ENCODE data around the gene RMRP. TPM values are rescaled to one million over a fixed set of nuclear protein-coding genes. Genes with fewer than 3 reads are reported as not detected.

Gene RMRP
- total RNA-seq, 1 experiment from 2014 or later = 1,768 TPM

DNA sequence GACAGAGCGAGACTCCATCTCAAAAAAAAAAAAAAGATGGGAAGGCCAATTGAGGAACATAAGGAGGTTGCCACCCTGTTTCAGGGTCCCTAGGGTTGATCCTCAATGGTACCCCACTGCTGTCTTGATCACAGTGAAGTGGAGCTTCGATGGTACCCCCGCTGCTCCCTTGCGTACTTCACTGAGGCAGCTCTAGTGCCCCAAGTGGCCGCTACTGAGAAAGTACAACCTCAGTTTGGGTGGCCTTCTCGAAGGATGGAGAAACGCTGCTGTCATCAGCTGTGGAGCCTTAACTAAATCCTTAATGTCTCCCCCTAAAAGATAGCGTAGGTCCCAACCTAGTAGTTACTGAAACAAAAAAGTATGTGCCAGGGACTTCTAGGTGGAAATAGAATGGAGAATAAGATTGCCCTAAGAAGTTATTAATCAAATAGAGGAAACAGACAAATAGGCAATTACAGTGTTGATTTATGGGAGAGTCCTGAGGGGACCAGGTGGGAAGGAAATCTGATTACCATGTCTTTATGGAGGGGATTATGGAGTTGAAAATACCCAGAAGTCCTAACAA is 46.5 kb downstream of the RMRP start:
- peak; percentile 17 for DNase-seq (ENCODE audit: low spot score)

- DNase-seq (ENCODE audit: low spot score) = no peak
Observed at GRCh38 chr9:35609820-35610163, 48.0 kb downstream of the RMRP start.

DNA sequence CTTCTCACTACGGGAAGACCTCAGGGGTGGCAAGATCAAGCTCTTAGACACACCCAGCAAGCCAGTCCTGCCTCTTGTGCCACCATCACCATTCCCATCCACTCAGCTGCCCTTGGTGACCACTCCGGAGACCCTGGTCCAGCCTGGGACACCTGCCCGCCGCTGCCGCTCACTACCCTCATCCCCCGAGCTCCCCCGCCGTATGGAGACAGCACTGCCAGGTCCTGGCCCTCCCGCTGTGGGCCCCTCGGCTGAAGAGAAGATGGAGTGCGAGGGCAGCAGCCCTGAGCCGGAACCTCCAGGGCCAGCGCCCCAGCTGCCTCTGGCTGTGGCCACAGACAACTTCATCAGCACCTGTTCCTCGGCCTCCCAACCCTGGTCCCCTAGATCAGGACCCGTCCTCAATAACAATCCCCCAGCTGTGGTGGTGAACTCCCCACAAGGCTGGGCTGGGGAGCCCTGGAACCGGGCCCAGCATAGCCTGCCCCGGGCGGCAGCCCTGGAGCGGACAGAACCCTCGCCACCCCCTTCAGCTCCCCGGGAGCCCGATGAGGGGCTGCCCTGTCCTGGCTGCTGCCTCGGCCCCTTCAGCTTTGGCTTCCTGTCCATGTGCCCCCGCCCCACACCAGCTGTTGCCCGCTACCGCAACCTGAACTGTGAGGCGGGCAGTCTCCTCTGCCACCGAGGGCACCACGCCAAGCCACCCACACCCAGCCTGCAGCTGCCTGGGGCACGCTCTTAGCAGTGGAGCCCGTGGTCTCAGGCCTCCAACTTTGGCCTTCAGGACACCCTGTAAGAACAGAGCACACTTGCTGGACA is 48.6 kb downstream of the RMRP start:
- no peak for DNase-seq (ENCODE audit: low spot score)

DNA sequence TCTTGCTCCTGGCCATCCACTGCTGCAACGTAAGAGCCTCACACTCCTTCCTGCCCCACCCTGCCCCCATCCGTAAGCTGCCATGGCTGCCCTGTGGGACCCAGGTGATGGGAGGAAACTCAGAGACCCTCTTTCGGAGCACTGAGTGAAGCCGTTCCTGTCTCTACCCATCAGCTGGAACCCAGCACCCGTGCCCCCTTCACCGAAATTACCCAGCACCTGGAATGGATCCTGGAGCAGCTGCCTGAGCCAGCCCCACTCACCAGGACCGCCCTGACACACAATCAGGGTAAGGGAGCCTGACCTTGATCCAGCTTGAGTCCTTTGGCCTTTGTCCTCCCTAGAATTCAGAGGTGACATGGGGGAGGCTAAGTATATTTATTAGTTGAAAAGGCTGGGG is 49.6 kb downstream of the RMRP start:
- DNase-seq (ENCODE audit: low spot score) = no peak

Other genes starting within 250 kb of the RMRP start
- 18.6 and 19.9 TPM in 2 replicates for gene RUSC2, start 167.9 kb downstream of the RMRP start, total RNA-seq (2014; rRNA removed; shearing (Covaris generic))
- 11.3 and 15.1 TPM in 2 replicates for gene TESK1, start 52.8 kb downstream of the RMRP start, total RNA-seq (2014; rRNA removed; shearing (Covaris generic))
- 0.12 and 0.48 TPM in 2 replicates for gene CD72, start 39.6 kb downstream of the RMRP start, total RNA-seq (2014; rRNA removed; shearing (Covaris generic))
- not detected in 2 replicates for gene SIT1, start 7.1 kb downstream of the RMRP start, total RNA-seq (2014; rRNA removed; shearing (Covaris generic))
- 5.7 and 12.6 TPM in 2 replicates for gene CCDC107, start 273 bp upstream of the RMRP start, total RNA-seq (2014; rRNA removed; shearing (Covaris generic))
- gene ARHGEF39, start 7.2 kb upstream of the RMRP start, total RNA-seq (2014; rRNA removed; shearing (Covaris generic)) = 2.5 and 3.6 TPM in 2 replicates
- not detected in 2 replicates for gene CA9, start 15.9 kb upstream of the RMRP start, total RNA-seq (2014; rRNA removed; shearing (Covaris generic))
- 423 and 447 TPM in 2 replicates for gene TPM2, start 31.9 kb upstream of the RMRP start, total RNA-seq (2014; rRNA removed; shearing (Covaris generic))
- 139 and 155 TPM in 2 replicates for gene TLN1, start 74.2 kb upstream of the RMRP start, total RNA-seq (2014; rRNA removed; shearing (Covaris generic))
- gene CREB3, start 74.6 kb upstream of the RMRP start, total RNA-seq (2014; rRNA removed; shearing (Covaris generic)) = 76.5 and 103 TPM in 2 replicates
- gene GBA2, start 91.2 kb upstream of the RMRP start, total RNA-seq (2014; rRNA removed; shearing (Covaris generic)) = 12.2 and 15.0 TPM in 2 replicates
- 10.4 and 16.1 TPM in 2 replicates for gene RGP1, start 91.3 kb upstream of the RMRP start, total RNA-seq (2014; rRNA removed; shearing (Covaris generic))
- gene MSMP, start 96.3 kb upstream of the RMRP start, total RNA-seq (2014; rRNA removed; shearing (Covaris generic)) = not detected in 2 replicates
- gene NPR2, start 133.6 kb upstream of the RMRP start, total RNA-seq (2014; rRNA removed; shearing (Covaris generic)) = 1.9 and 2.1 TPM in 2 replicates
- 0.21 and 0.29 TPM in 2 replicates for gene SPAG8, start 154.2 kb upstream of the RMRP start, total RNA-seq (2014; rRNA removed; shearing (Covaris generic))
- 36.3 and 49.2 TPM in 2 replicates for gene HINT2, start 157.0 kb upstream of the RMRP start, total RNA-seq (2014; rRNA removed; shearing (Covaris generic))
- gene FAM221B, start 170.7 kb upstream of the RMRP start, total RNA-seq (2014; rRNA removed; shearing (Covaris generic)) = not detected in 2 replicates
- 1.6 and 2.7 TPM in 2 replicates for gene TMEM8B, start 171.2 kb upstream of the RMRP start, total RNA-seq (2014; rRNA removed; shearing (Covaris generic))
- not detected in 2 replicates for gene OR13J1, start 212.4 kb upstream of the RMRP start, total RNA-seq (2014; rRNA removed; shearing (Covaris generic))
- gene HRCT1, start 248.2 kb upstream of the RMRP start, total RNA-seq (2014; rRNA removed; shearing (Covaris generic)) = 1.0 TPM in 1 of 2 replicates, not detected in the other